Measurements from ENCODE around the gene SCRN3.
A peak's percentile ranks its signal among the peaks of the same experiment; 100 is the strongest.
"Not testable (repeated sequence)": the region's sequence is repeated elsewhere in the genome, so short reads cannot be mapped to it uniquely, and the experiment has no call there.

The SCRN3 gene

DNA sequence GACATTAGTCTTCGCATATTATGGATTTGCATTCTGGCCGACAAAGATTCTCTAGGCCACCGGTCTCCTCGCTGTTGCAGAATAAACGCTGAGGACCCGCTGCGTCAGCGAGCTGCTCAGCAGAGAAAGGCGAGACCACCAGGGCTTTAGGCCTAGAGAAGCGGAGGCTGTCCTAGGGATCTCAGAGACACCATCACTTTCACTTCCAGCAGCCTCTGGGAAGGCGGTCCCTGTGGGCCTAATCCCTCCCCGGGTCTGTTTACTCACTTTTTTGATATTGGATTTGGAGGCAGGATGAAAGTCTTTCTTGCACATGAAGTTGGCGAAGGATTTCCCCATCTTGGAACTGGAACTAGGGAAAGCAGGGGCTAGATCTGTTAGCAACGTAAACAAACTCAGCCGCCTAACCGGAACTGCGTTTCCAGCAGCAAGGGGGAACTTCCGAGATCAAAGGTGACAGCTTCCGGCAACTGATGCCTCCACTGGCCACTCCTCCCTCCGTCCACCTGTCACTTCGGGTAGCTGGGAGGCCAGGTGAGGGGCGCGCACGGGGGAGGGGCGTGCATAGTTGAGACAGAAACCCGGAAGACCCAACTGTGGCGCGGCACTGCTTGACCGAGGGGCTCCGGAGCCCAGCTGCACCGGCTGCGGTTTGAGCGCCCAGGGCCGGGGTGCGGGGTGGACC lies at the start of gene SCRN3:
Gene SCRN3, plus strand, starts transcription at position 447 of the 685 bp plus-strand sequence. CDS start 2,554 bp downstream, outside the sequence.
- peak; percentile 83 for DNase-seq (ENCODE audit: low spot score)

DNA sequence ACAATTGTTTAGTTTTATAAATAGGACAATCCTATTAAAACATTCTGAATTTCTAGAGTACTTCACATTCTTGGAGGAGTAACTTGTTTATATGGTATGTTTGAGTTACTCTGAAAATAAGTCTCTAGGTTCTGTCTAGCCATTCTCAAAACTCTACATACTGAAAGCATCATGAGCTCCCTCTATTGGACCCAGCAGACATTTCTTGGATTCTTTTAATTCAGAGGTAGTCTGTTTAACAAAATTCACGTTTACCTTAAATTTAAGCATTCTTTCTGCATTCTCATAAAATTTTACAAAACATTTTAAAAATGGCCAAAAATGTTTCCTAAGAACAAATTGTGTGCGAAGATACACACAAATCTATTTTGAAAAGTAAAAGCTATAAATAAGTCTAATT lies 45.5 kb upstream of the SCRN3 start:
- peak; percentile 33 for DNase-seq (ENCODE audit: low spot score)

DNA sequence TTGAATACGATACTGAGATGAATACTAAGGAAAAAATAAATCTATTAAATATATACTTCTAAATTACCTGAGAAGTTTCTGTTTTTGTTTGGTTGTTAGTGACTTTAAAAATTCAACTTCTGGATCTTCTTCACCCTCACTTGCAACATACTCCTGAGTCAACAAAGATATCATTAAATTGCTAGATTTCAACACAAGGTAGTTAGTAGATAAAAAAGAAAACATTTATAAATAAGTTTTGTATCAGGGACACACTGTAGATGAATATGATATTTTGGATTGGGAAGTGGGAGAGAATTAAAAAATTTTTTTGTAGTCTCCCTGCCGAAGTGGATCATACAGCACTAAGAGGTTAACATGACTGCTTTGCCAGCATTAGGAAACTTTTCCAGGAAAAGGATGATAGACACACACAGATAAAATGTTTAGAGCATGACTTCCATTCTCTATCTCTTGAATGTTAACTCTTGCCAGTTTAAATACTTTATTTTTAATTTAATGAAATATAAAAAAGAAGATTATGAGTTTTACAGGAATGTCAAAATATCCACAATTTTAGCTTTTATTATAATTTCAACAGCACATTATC lies 44.8 kb upstream of the SCRN3 start:
- no peak for DNase-seq (ENCODE audit: low spot score)

DNA sequence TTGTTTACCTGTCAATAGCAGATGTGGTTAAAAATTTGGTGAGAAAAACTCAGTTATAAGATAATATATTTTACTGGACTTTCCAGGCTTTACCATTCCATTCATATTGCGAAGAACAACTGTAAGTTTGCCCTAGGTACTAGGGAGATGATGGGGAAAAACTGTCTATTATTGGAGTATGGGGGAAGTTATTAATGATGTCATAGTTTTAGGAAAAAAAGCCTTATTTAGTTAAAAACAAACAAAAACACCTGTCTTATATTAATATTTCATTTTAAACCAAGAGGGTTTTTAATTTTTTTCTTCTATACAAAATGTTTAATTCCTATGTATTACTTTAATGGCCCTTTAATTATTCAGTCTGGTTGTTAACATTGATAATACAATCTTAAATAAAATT lies 42.5 kb upstream of the SCRN3 start:
- DNase-seq (ENCODE audit: low spot score): no peak

GRCh38 chr2:174356347-174356746 lies 39.2 kb upstream of the SCRN3 start:
- DNase-seq (ENCODE audit: low spot score): no peak

- DNase-seq (ENCODE audit: low spot score): not testable (repeated sequence)
Observed at GRCh38 chr2:174359663-174360062, 35.9 kb upstream of the SCRN3 start.

GRCh38 chr2:174362949-174363348 lies 32.6 kb upstream of the SCRN3 start:
- no peak for DNase-seq (ENCODE audit: low spot score)

- DNase-seq (ENCODE audit: low spot score): not testable (repeated sequence)
Observed at GRCh38 chr2:174363492-174364225, 31.9 kb upstream of the SCRN3 start.

DNA sequence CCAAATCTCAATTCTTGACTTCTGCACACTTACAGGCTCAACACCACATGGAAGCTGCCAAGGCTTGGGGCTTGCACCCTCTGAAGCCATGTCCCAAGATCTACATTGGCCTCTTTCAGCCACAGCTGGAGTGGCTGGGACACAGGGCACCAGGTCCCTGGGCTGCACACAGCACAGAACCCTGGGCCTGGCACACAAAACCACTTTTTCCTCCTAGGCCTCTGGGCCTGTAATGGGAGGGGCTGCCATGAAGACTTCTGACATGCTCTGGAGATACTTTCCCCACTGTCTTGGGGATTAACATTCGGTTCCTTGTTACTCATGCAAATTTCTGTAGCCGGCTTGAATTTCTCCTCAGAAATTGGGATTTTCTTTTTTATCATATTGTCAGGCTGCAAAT lies 30.9 kb upstream of the SCRN3 start:
- DNase-seq (ENCODE audit: low spot score): no peak

DNA sequence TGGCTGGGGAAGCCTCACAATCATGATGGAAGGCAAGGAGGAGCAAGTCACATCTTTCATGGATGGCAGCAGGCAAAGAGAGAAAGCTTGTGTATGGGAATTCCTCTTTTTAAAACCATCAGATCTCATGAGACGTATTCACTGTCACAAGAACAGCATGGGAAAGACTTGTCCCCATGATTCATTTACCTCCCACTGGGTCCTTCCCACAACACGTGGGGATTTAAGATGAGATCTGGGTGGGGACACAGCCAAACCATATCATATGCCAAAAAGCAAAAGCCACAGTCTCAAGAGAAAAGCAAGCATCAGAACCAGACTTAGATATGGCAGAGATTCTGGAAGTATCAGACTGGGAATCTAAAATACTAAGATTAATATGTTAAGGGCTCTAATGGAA lies 30.0 kb upstream of the SCRN3 start:
- DNase-seq (ENCODE audit: low spot score): no peak

DNA sequence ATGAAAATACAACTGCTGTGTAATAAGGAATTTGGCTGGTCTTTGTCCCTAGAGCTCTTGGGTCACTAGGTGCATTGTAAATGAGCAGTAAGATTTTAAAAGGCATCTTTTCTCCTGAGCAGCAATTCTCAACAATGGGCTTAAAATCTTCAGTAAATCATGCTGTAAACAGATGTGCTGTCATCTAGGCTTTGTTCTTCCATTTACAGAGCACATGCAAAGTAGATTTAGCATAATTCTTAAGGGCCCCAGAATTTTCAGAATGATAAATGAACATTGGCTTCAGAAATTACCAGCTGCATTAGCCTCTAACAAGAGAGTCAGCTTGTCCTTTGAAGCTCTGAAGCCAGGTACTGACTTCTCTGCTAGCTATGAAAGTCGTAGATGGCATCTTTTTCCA lies 26.8 kb upstream of the SCRN3 start:
- no peak for DNase-seq (ENCODE audit: low spot score)

- no peak for DNase-seq (ENCODE audit: low spot score)
Observed at GRCh38 chr2:174376967-174377366, 18.6 kb upstream of the SCRN3 start.

GRCh38 chr2:174383796-174384195 lies 11.7 kb upstream of the SCRN3 start:
- DNase-seq (ENCODE audit: low spot score): no peak

GRCh38 chr2:174385201-174385600 lies 10.3 kb upstream of the SCRN3 start:
- no peak for DNase-seq (ENCODE audit: low spot score)

DNA sequence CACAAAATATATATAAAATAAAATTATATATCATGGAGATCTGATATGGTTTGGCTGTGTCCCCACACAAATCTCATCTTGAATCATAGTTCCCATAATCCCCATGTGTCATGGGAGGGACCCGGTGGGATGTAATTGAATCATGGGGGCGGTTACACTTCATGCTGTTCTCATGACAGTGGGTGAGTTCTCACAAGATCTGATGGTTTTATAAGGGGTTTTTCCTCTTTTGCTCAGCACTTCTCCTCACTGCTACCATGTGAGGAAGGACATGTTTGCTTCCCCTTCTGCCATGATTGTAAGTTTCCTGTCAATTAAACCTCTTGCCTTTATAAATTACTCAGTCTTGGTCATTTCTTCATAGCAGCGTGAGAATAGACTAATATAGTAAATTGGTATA lies 6.8 kb upstream of the SCRN3 start:
- not testable (repeated sequence) for DNase-seq (ENCODE audit: low spot score)

DNA sequence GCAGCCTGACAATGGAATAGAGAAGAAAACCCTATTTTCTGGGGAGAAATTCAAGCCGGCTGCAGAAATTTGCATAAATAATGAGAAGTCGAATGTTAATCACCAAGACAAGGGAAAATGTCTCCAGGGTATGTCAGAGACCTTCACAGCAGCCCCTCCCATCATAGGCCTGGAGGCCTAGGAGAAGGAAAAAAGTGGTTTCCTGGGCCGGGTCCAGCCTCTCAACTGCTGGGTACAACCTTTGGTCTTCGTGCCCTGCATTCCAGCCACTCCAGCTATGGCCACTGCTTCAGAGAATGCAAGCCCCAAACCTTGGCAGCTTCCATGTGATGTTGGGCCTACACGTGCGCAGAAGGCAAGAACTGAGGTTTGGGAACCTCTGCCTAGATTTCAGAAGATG lies 6.0 kb upstream of the SCRN3 start:
- no peak for DNase-seq (ENCODE audit: low spot score)

GRCh38 chr2:174390303-174390702 lies 5.2 kb upstream of the SCRN3 start:
- not testable (repeated sequence) for DNase-seq (ENCODE audit: low spot score)

GRCh38 chr2:174392706-174393105 lies 2.8 kb upstream of the SCRN3 start:
- DNase-seq (ENCODE audit: low spot score): no peak

GRCh38 chr2:174395969-174396630 lies 570 bp downstream of the SCRN3 start:
- no peak for DNase-seq (ENCODE audit: low spot score)

DNA sequence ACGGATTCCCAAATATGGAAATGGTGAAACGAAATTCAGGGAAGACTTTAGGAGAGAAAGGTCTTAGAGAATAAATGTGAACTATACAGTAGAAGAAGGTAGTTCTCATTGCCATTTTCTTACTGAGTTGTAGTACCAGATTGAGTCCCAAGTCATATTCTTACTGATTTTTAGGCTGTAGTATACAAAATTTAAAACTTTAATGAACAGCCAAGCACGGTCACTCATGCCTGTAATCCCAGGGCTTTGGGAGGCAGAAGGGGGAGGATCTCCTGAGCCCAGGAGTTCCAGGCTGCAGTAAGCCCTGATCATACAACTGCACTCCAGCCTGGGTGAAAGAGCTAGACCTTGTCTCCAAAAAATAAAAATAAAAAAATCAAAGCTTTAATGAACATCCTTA lies 2.2 kb downstream of the SCRN3 start:
- no peak for DNase-seq (ENCODE audit: low spot score)

GRCh38 chr2:174399171-174399570 lies 3.6 kb downstream of the SCRN3 start:
- DNase-seq (ENCODE audit: low spot score): no peak

GRCh38 chr2:174400853-174401252 lies 5.3 kb downstream of the SCRN3 start:
- DNase-seq (ENCODE audit: low spot score): no peak

- no peak for DNase-seq (ENCODE audit: low spot score)
Observed at GRCh38 chr2:174403628-174404027, 8.1 kb downstream of the SCRN3 start.

Measured in AG08395 (cell line).